Omental fat pad (tissue), 4 donors: ENCODE results near the gene FAM200C. TPM values are rescaled to one million over a fixed set of nuclear protein-coding genes. Genes with fewer than 3 reads are reported as not detected.

Source experiments
- ATAC-seq: fragments of 150-250 bp; one replicate; pipeline ENCODE4 v1.9.1; 2016; ENCODE audit warnings: mild to moderate bottlenecking, moderate library complexity; ENCODE audit not compliant: low FRiP score
- DNase-seq: peaks from one replicate; pipeline ENCODE4 v3.0.0-alpha.2; 2019; ENCODE audit warnings: low spot score
- total RNA-seq, 4 donors: library from RNA; depleted of rRNA; stranded (reverse); fragments of >200 nt; gene quantifications; one replicate each; pipeline ENCODE4 v1.1.0, GENCODE V29; 2016
- TF ChIP-seq, protein P1 (sequence below), 3 donors: fragments of 450-650 bp; IDR thresholded peaks; one replicate each; pipeline ENCODE4 v1.5.1; 2016 to 2017; ENCODE audit warnings: antibody characterized with exemption in 3 of 3, mild to moderate bottlenecking in 3 of 3, moderate library complexity in 2 of 3

The FAM200C gene
- total RNA-seq, 4 donors from 2014 or later, result 0.84 to 5.7 (median 2.5) TPM

DNA sequence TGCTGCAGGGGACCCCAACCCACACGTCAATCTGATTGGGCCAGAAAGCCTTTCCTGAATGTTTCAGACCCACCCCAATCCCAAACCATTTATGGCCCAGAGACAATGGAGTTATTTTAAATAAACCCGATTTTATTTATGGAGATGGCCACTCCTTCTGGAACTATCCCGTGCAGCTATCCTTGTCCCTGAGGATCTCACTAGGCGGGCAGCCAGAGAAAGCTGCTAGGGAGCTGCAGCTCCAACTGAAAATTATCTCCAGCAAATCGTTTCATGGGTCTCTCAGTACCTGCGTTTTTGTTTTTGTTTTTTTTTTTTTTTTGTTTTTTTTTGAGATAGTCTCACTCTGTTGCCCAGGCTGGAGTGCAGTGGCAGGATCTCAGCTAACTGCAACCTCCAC is 52.4 kb downstream of the FAM200C start:
- ATAC-seq (no peak), DNase-seq (no peak)
- TF ChIP-seq, protein P1, sequence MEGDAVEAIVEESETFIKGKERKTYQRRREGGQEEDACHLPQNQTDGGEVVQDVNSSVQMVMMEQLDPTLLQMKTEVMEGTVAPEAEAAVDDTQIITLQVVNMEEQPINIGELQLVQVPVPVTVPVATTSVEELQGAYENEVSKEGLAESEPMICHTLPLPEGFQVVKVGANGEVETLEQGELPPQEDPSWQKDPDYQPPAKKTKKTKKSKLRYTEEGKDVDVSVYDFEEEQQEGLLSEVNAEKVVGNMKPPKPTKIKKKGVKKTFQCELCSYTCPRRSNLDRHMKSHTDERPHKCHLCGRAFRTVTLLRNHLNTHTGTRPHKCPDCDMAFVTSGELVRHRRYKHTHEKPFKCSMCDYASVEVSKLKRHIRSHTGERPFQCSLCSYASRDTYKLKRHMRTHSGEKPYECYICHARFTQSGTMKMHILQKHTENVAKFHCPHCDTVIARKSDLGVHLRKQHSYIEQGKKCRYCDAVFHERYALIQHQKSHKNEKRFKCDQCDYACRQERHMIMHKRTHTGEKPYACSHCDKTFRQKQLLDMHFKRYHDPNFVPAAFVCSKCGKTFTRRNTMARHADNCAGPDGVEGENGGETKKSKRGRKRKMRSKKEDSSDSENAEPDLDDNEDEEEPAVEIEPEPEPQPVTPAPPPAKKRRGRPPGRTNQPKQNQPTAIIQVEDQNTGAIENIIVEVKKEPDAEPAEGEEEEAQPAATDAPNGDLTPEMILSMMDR (IDR thresholded peaks at IDR 0.05), result no peak

Other genes with a start within 250 kb of the FAM200C start
- gene FABP6, start 170.5 kb downstream of the FAM200C start, total RNA-seq, result not detected
- 1 to 10 TPM in 1 of 4 donors, under 1 TPM in 3; 0.24 to 5.4 (median 0.45) TPM for gene CCNJL, start 87.5 kb downstream of the FAM200C start, total RNA-seq
- under 1 TPM in 3 of 4 donors, not detected in 1; 0.19 to 0.47 (median 0.25) TPM for gene C1QTNF2, start 29.4 kb downstream of the FAM200C start, total RNA-seq
- gene SLU7, start 19.0 kb upstream of the FAM200C start, total RNA-seq, result 10 to 100 TPM; 49.6 to 96.6 (median 64.9) TPM
- gene PTTG1, start 21.8 kb upstream of the FAM200C start, total RNA-seq, result 10 to 100 TPM in 1 of 4 donors, 1 to 10 TPM in 3; 2.5 to 13.9 (median 6.1) TPM